IMR-90 (cell line): ENCODE results near the gene ACAN. TPM values are rescaled to one million over a fixed set of nuclear protein-coding genes. Genes with fewer than 3 reads are reported as not detected.

Experiments used
- ATAC-seq: fragments of 200-7000 bp; cut with Tn5 transposase; 2 replicates; pipeline ENCODE4 v1.9.1; 2020; ENCODE audit warnings: low read depth, mild to moderate bottlenecking, moderate library complexity
- BruUV-seq: library from RNA; stranded (reverse); fragments of 400-500 nt; replicated peaks from 2 replicates; lab custom pipeline; 2021; lab: Mats Ljungman, UMichigan
- CTCF ChIA-PET: fragments of 300-600 bp; formaldehyde crosslinking; extraction: SDS; loops from one replicate; lab custom pipeline; 2021; ENCODE audit warnings: antibody characterized with exemption; lab: Yijun Ruan, JAX
- POLR2A ChIA-PET: fragments of 300-600 bp; sonication (Branson Sonifier 250); formaldehyde crosslinking; loops from one replicate; lab custom pipeline; 2022; ENCODE audit warnings: antibody characterized with exemption; ENCODE audit not compliant: unreplicated experiment; lab: Charles Lee
- DNase-seq: peaks from one replicate; pipeline ENCODE4 v3.0.0; 2013
- H2AFZ ChIP-seq: replicated peaks from 2 replicates; pipeline ENCODE3; 2013; ENCODE audit warnings: low read length, mild to moderate bottlenecking; ENCODE audit not compliant: poor library complexity
- H2AK5ac ChIP-seq: 2 replicates; pipeline ENCODE4 v1.6.1; 2013; ENCODE audit warnings: low read depth, low read length, inconsistent platforms
- H2AK9ac ChIP-seq: replicated peaks from 2 replicates; pipeline ENCODE3; 2013; ENCODE audit warnings: mild to moderate bottlenecking, low read depth, low read length, moderate library complexity; ENCODE audit not compliant: poor library complexity
- H2BK120ac ChIP-seq: 2 replicates; pipeline ENCODE4 v1.6.1; 2013; ENCODE audit warnings: low read depth, low read length, inconsistent platforms
- H2BK15ac ChIP-seq: 3 replicates; pipeline ENCODE4 v1.6.1; 2013; ENCODE audit warnings: low read depth, low read length, inconsistent platforms
- H2BK20ac ChIP-seq: 2 replicates; pipeline ENCODE4 v1.6.1; 2013; ENCODE audit warnings: low read depth, mild to moderate bottlenecking, inconsistent platforms, low read length, moderate library complexity
- H2BK5ac ChIP-seq: 2 replicates; pipeline ENCODE4 v1.6.1; 2013; ENCODE audit warnings: mild to moderate bottlenecking, low read depth, low read length, inconsistent platforms; ENCODE audit not compliant: poor library complexity, severe bottlenecking
- H3K14ac ChIP-seq: replicated peaks from 2 replicates; pipeline ENCODE4 v1.6.1; 2013; ENCODE audit warnings: low read depth, low read length, inconsistent platforms
- H3K18ac ChIP-seq: 2 replicates; pipeline ENCODE4 v1.6.1; 2013; ENCODE audit warnings: low read depth, low read length, control low read depth
- H3K23ac ChIP-seq: 2 replicates; pipeline ENCODE4 v1.6.1; 2013; ENCODE audit warnings: low read depth, low read length, inconsistent platforms
- H3K27ac ChIP-seq: 2 replicates; pipeline ENCODE4 v1.5.1; 2013; ENCODE audit warnings: mild to moderate bottlenecking, control low read depth, low read length; ENCODE audit not compliant: insufficient read depth
- H3K27me3 ChIP-seq: 2 replicates; pipeline ENCODE4 v1.6.1; 2013; ENCODE audit warnings: low read length; ENCODE audit not compliant: control insufficient read depth, insufficient read depth
- H3K36me3 ChIP-seq: 2 replicates; pipeline ENCODE4 v1.6.1; 2013; ENCODE audit warnings: low read length, mixed read lengths; ENCODE audit not compliant: control insufficient read depth, insufficient read depth
- H3K4ac ChIP-seq: 2 replicates; pipeline ENCODE4 v1.6.1; 2013; ENCODE audit warnings: low read depth, low read length, inconsistent platforms
- H3K4me1 ChIP-seq: 2 replicates; pipeline ENCODE4 v1.6.1; 2013; ENCODE audit warnings: low read length, mixed read lengths; ENCODE audit not compliant: control insufficient read depth, insufficient read depth
- H3K4me2 ChIP-seq: 2 replicates; pipeline ENCODE4 v1.6.1; 2013; ENCODE audit warnings: low read depth, mild to moderate bottlenecking, control low read depth, low read length, moderate library complexity
- H3K4me3 ChIP-seq: 2 replicates; pipeline ENCODE4 v1.5.1; 2013; ENCODE audit warnings: low read depth, mild to moderate bottlenecking, control low read depth, low read length, moderate library complexity; ENCODE audit not compliant: insufficient read depth
- H3K56ac ChIP-seq: 2 replicates; pipeline ENCODE4 v1.6.1; 2013; ENCODE audit warnings: low read length, inconsistent platforms; ENCODE audit not compliant: insufficient read depth; ENCODE audit errors: extremely low read depth
- H3K79me1 ChIP-seq, 2 experiments: 2 replicates each; pipeline ENCODE4 v1.6.1; 2013; ENCODE audit warnings: low read length in 2 of 2, inconsistent platforms in 1 of 2, low read depth in 1 of 2
- H3K9ac ChIP-seq: 2 replicates; pipeline ENCODE4 v1.6.1; 2013; ENCODE audit warnings: low read depth, low read length, control low read depth
- H3K9me1 ChIP-seq: 2 replicates; pipeline ENCODE4 v1.6.1; 2013; ENCODE audit warnings: low read length, inconsistent platforms; ENCODE audit not compliant: insufficient read depth
- H3K9me3 ChIP-seq: 2 replicates; pipeline ENCODE4 v1.6.1; 2013; ENCODE audit warnings: low read length; ENCODE audit not compliant: control insufficient read depth, insufficient read depth
- H4K20me1 ChIP-seq: 2 replicates; pipeline ENCODE4 v1.6.1; 2013; ENCODE audit warnings: low read length, inconsistent platforms; ENCODE audit not compliant: insufficient read depth
- H4K5ac ChIP-seq: 2 replicates; pipeline ENCODE4 v1.6.1; 2013; ENCODE audit warnings: mild to moderate bottlenecking, low read depth, low read length, control low read depth
- H4K8ac ChIP-seq, 2 experiments: 2 replicates each; pipeline ENCODE4 v1.6.1; 2013; ENCODE audit warnings: low read depth in 2 of 2, low read length in 2 of 2, control low read depth in 1 of 2, inconsistent platforms in 1 of 2
- H4K91ac ChIP-seq: 2 replicates; pipeline ENCODE4 v1.6.1; 2013; ENCODE audit warnings: low read depth, low read length, inconsistent platforms; ENCODE audit not compliant: insufficient read depth
- BHLHE40 ChIP-seq: fragments of 150-350 bp; IDR thresholded peaks from 2 replicates; pipeline ENCODE4 v1.6.1; 2016; ENCODE audit warnings: mild to moderate bottlenecking, low read depth, low read length
- CEBPB ChIP-seq: IDR thresholded peaks from 2 replicates; pipeline ENCODE4 v1.6.1; 2012; ENCODE audit warnings: low read depth, low read length, improper control_type of control experiment
- CHD1 ChIP-seq: IDR thresholded peaks from 2 replicates; pipeline ENCODE4 v1.6.1; 2012; ENCODE audit warnings: low read depth, low read length, improper control_type of control experiment
- FOS ChIP-seq: fragments of 150-350 bp; IDR thresholded peaks from 2 replicates; pipeline ENCODE4 v1.6.1; 2016; ENCODE audit warnings: low read depth, low read length
- MAFK ChIP-seq: IDR thresholded peaks from 2 replicates; pipeline ENCODE4 v1.6.1; 2012; ENCODE audit warnings: low read depth, low read length, improper control_type of control experiment
- MAZ ChIP-seq: IDR thresholded peaks from 2 replicates; pipeline ENCODE4 v1.6.1; 2012; ENCODE audit warnings: low read depth, mild to moderate bottlenecking, low read length, improper control_type of control experiment, moderate library complexity, borderline replicate concordance
- MXI1 ChIP-seq: IDR thresholded peaks from 2 replicates; pipeline ENCODE4 v1.6.1; 2012; ENCODE audit warnings: low read depth, mild to moderate bottlenecking, low read length, moderate library complexity, borderline replicate concordance
- POLR2A ChIP-seq: IDR thresholded peaks from 2 replicates; pipeline ENCODE4 v1.6.1; 2012; ENCODE audit warnings: mild to moderate bottlenecking, low read depth, low read length
- RAD21 ChIP-seq: IDR thresholded peaks from 2 replicates; pipeline ENCODE4 v1.6.1; 2012; ENCODE audit warnings: low read length, improper control_type of control experiment
- RCOR1 ChIP-seq: IDR thresholded peaks from 2 replicates; pipeline ENCODE4 v1.6.1; 2012; ENCODE audit warnings: mild to moderate bottlenecking, low read length, improper control_type of control experiment; ENCODE audit not compliant: insufficient replicate concordance
- SMC3 ChIP-seq: fragments of 150-350 bp; IDR thresholded peaks from 2 replicates; pipeline ENCODE4 v1.6.1; 2016; ENCODE audit warnings: low read depth, mild to moderate bottlenecking, antibody characterized with exemption, low read length, moderate library complexity
- WGBS, 2 experiments: methylation state at CpG; one replicate each; pipeline versions ENCODE4 v1.1.5 to v1.1.7; 2013; ENCODE audit warnings: missing lambda C conversion rate in 2 of 2; ENCODE audit not compliant: insufficient read length in 1 of 2; ENCODE audit errors: extremely low coverage in 2 of 2; 5-methylcytosine and 5-hydroxymethylcytosine counted together
- dilution Hi-C: fragments of 300-500 bp; cut with HindIII; formaldehyde crosslinking; loops from one replicate; pipeline ENCODE4 v1.14.3; 2018; ENCODE audit warnings: low sequenced_read_pairs; ENCODE audit not compliant: unreplicated experiment
- in situ Hi-C: fragments of 300-500 bp; cut with MboI; formaldehyde crosslinking; loops from 3 replicates; pipeline ENCODE4 v1.14.3; 2019; ENCODE audit warnings: low sequenced_read_pairs, inconsistent platforms, mixed read lengths
- intact Hi-C: fragments of 100-400 bp; cut with micrococcal nuclease; formaldehyde crosslinking; loops from 2 replicates; pipeline ENCODE4 v1.10.0; 2022
- polyA plus RNA-seq, 3 experiments: library from polyadenylated mRNA; depleted of rRNA; stranded (reverse); fragments of >200 nt; gene quantifications; 2 replicates each; pipeline ENCODE4 v1.2.3, GENCODE V29; 2012; ENCODE audit warnings: low replicate concordance in 1 of 3
- total RNA-seq: library from RNA; depleted of rRNA; stranded (reverse); fragments of >200 nt; gene quantifications from 2 replicates; pipeline ENCODE4 v1.2.3, GENCODE V29; 2012
- TF ChIP-seq, protein P1 (sequence below): fragments of 150-350 bp; IDR thresholded peaks from 2 replicates; pipeline ENCODE4 v1.6.1; 2017; ENCODE audit warnings: mild to moderate bottlenecking, antibody characterized with exemption, low read length, low read depth

Gene ACAN
- total and polyA plus RNA-seq, 2 of the 4 experiments (the other 2 are of a cell fraction): 0.54 to 0.96 TPM

DNA sequence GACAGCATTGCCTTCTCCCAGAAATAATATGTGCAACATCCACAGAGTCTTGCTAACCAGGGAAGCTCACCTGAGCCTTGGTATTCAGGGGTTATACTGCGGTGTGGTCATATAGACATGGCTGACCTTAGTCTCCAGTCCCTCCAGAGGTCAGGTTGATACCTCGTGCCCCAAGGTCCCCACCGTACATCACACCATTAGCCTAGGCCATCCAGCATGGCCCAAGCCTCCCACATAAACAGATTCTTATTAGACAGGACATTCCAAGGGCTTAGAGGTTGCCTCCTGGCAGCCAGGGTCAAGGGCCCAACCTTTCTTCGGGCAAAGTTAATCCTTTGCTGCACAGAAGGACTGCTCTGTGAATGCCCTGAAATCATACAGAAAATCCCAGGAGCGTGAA lies 18.8 kb downstream of the ACAN start:
- Histone ChIP-seq H2AK9ac (no peak overlapping the region), H3K4me2 (no peak overlapping the region), H3K4me1 (no peaks in the 10 kb centered on the region), H3K18ac (no peak overlapping the region), H4K8ac (no peak overlapping the region), H4K91ac (no peak overlapping the region), H2BK15ac (no peak overlapping the region), H3K9ac (no peak overlapping the region), H3K9me3 (no peaks in the 10 kb centered on the region), H2BK20ac (no peak overlapping the region), H3K27ac (no peak overlapping the region), H3K4ac (no peak overlapping the region), H3K23ac (no peak overlapping the region), H3K27me3 (peaks cover 33% of the 10 kb centered on the region), H3K14ac (no peak overlapping the region), H2AK5ac (no peak overlapping the region), H2BK5ac (no peak overlapping the region), H3K4me3 (no peak overlapping the region), H3K79me1 (no peaks in the 10 kb centered on the region), H3K36me3 (no peaks in the 10 kb centered on the region), H2BK120ac (no peak overlapping the region), H3K9me1 (no peaks in the 10 kb centered on the region), H4K5ac (no peak overlapping the region), H4K20me1 (no peaks in the 10 kb centered on the region), H2AFZ (no peak overlapping the region), H3K56ac (no peak overlapping the region)
- BruUV-seq: no TSS peak
- TF ChIP-seq, protein P1, sequence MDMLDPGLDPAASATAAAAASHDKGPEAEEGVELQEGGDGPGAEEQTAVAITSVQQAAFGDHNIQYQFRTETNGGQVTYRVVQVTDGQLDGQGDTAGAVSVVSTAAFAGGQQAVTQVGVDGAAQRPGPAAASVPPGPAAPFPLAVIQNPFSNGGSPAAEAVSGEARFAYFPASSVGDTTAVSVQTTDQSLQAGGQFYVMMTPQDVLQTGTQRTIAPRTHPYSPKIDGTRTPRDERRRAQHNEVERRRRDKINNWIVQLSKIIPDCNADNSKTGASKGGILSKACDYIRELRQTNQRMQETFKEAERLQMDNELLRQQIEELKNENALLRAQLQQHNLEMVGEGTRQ: no peak
- TF ChIP-seq CEBPB (no peak), MXI1 (no peak), CHD1 (no peak), RAD21 (no peak), MAZ (no peak), BHLHE40 (no peak), POLR2A (no peak), MAFK (no peak), SMC3 (no peak), RCOR1 (no peak), FOS (no peak)
- no peak for ATAC-seq
- dilution Hi-C loops: no loop called here
- in situ Hi-C loops: no loop called here
- CTCF ChIA-PET: no interaction called here
- no CpG with 5 or more reads among the region's 5 CpGs for WGBS, 2 experiments
- DNase-seq: no peak
- POLR2A ChIA-PET: interaction anchor here (0.5 kb wide), 1 partner anchor 18 kb away, joined by 3 read pairs; no protein-coding TSS in a partner anchor
- intact Hi-C loops: no loop called here
